IMR-90 (cell line): ENCODE data around the gene SPON1. TPM values are rescaled to one million over a fixed set of nuclear protein-coding genes. Genes with fewer than 3 reads are reported as not detected.

Experiments used
- ATAC-seq: fragments of 200-7000 bp; cut with Tn5 transposase; 2 replicates; pipeline ENCODE4 v1.9.1; 2020; ENCODE audit warnings: low read depth, mild to moderate bottlenecking, moderate library complexity
- BruUV-seq: library from RNA; stranded (reverse); fragments of 400-500 nt; replicated peaks from 2 replicates; lab custom pipeline; 2021; lab: Mats Ljungman, UMichigan
- CTCF ChIA-PET: fragments of 300-600 bp; formaldehyde crosslinking; extraction: SDS; loops from one replicate; lab custom pipeline; 2021; ENCODE audit warnings: antibody characterized with exemption; lab: Yijun Ruan, JAX
- POLR2A ChIA-PET: fragments of 300-600 bp; sonication (Branson Sonifier 250); formaldehyde crosslinking; loops from one replicate; lab custom pipeline; 2022; ENCODE audit warnings: antibody characterized with exemption; ENCODE audit not compliant: unreplicated experiment; lab: Charles Lee
- DNase-seq: peaks from one replicate; pipeline ENCODE4 v3.0.0; 2013
- H2AFZ ChIP-seq: replicated peaks from 2 replicates; pipeline ENCODE3; 2013; ENCODE audit warnings: low read length, mild to moderate bottlenecking; ENCODE audit not compliant: poor library complexity
- H2AK5ac ChIP-seq: 2 replicates; pipeline ENCODE4 v1.6.1; 2013; ENCODE audit warnings: low read depth, low read length, inconsistent platforms
- H2AK9ac ChIP-seq: replicated peaks from 2 replicates; pipeline ENCODE3; 2013; ENCODE audit warnings: mild to moderate bottlenecking, low read depth, low read length, moderate library complexity; ENCODE audit not compliant: poor library complexity
- H2BK120ac ChIP-seq: 2 replicates; pipeline ENCODE4 v1.6.1; 2013; ENCODE audit warnings: low read depth, low read length, inconsistent platforms
- H2BK15ac ChIP-seq: 3 replicates; pipeline ENCODE4 v1.6.1; 2013; ENCODE audit warnings: low read depth, low read length, inconsistent platforms
- H2BK20ac ChIP-seq: 2 replicates; pipeline ENCODE4 v1.6.1; 2013; ENCODE audit warnings: low read depth, mild to moderate bottlenecking, inconsistent platforms, low read length, moderate library complexity
- H2BK5ac ChIP-seq: 2 replicates; pipeline ENCODE4 v1.6.1; 2013; ENCODE audit warnings: mild to moderate bottlenecking, low read depth, low read length, inconsistent platforms; ENCODE audit not compliant: poor library complexity, severe bottlenecking
- H3K14ac ChIP-seq: replicated peaks from 2 replicates; pipeline ENCODE4 v1.6.1; 2013; ENCODE audit warnings: low read depth, low read length, inconsistent platforms
- H3K18ac ChIP-seq: 2 replicates; pipeline ENCODE4 v1.6.1; 2013; ENCODE audit warnings: low read depth, low read length, control low read depth
- H3K23ac ChIP-seq: 2 replicates; pipeline ENCODE4 v1.6.1; 2013; ENCODE audit warnings: low read depth, low read length, inconsistent platforms
- H3K27ac ChIP-seq: 2 replicates; pipeline ENCODE4 v1.5.1; 2013; ENCODE audit warnings: mild to moderate bottlenecking, control low read depth, low read length; ENCODE audit not compliant: insufficient read depth
- H3K27me3 ChIP-seq: 2 replicates; pipeline ENCODE4 v1.6.1; 2013; ENCODE audit warnings: low read length; ENCODE audit not compliant: control insufficient read depth, insufficient read depth
- H3K36me3 ChIP-seq: 2 replicates; pipeline ENCODE4 v1.6.1; 2013; ENCODE audit warnings: low read length, mixed read lengths; ENCODE audit not compliant: control insufficient read depth, insufficient read depth
- H3K4ac ChIP-seq: 2 replicates; pipeline ENCODE4 v1.6.1; 2013; ENCODE audit warnings: low read depth, low read length, inconsistent platforms
- H3K4me1 ChIP-seq: 2 replicates; pipeline ENCODE4 v1.6.1; 2013; ENCODE audit warnings: low read length, mixed read lengths; ENCODE audit not compliant: control insufficient read depth, insufficient read depth
- H3K4me2 ChIP-seq: 2 replicates; pipeline ENCODE4 v1.6.1; 2013; ENCODE audit warnings: low read depth, mild to moderate bottlenecking, control low read depth, low read length, moderate library complexity
- H3K4me3 ChIP-seq: 2 replicates; pipeline ENCODE4 v1.5.1; 2013; ENCODE audit warnings: low read depth, mild to moderate bottlenecking, control low read depth, low read length, moderate library complexity; ENCODE audit not compliant: insufficient read depth
- H3K56ac ChIP-seq: 2 replicates; pipeline ENCODE4 v1.6.1; 2013; ENCODE audit warnings: low read length, inconsistent platforms; ENCODE audit not compliant: insufficient read depth; ENCODE audit errors: extremely low read depth
- H3K79me1 ChIP-seq, 2 experiments: 2 replicates each; pipeline ENCODE4 v1.6.1; 2013; ENCODE audit warnings: low read length in 2 of 2, inconsistent platforms in 1 of 2, low read depth in 1 of 2
- H3K9ac ChIP-seq: 2 replicates; pipeline ENCODE4 v1.6.1; 2013; ENCODE audit warnings: low read depth, low read length, control low read depth
- H3K9me1 ChIP-seq: 2 replicates; pipeline ENCODE4 v1.6.1; 2013; ENCODE audit warnings: low read length, inconsistent platforms; ENCODE audit not compliant: insufficient read depth
- H3K9me3 ChIP-seq: 2 replicates; pipeline ENCODE4 v1.6.1; 2013; ENCODE audit warnings: low read length; ENCODE audit not compliant: control insufficient read depth, insufficient read depth
- H4K20me1 ChIP-seq: 2 replicates; pipeline ENCODE4 v1.6.1; 2013; ENCODE audit warnings: low read length, inconsistent platforms; ENCODE audit not compliant: insufficient read depth
- H4K5ac ChIP-seq: 2 replicates; pipeline ENCODE4 v1.6.1; 2013; ENCODE audit warnings: mild to moderate bottlenecking, low read depth, low read length, control low read depth
- H4K8ac ChIP-seq, 2 experiments: 2 replicates each; pipeline ENCODE4 v1.6.1; 2013; ENCODE audit warnings: low read depth in 2 of 2, low read length in 2 of 2, control low read depth in 1 of 2, inconsistent platforms in 1 of 2
- H4K91ac ChIP-seq: 2 replicates; pipeline ENCODE4 v1.6.1; 2013; ENCODE audit warnings: low read depth, low read length, inconsistent platforms; ENCODE audit not compliant: insufficient read depth
- BHLHE40 ChIP-seq: fragments of 150-350 bp; IDR thresholded peaks from 2 replicates; pipeline ENCODE4 v1.6.1; 2016; ENCODE audit warnings: mild to moderate bottlenecking, low read depth, low read length
- CEBPB ChIP-seq: IDR thresholded peaks from 2 replicates; pipeline ENCODE4 v1.6.1; 2012; ENCODE audit warnings: low read depth, low read length, improper control_type of control experiment
- CHD1 ChIP-seq: IDR thresholded peaks from 2 replicates; pipeline ENCODE4 v1.6.1; 2012; ENCODE audit warnings: low read depth, low read length, improper control_type of control experiment
- CTCF ChIP-seq: conservative IDR thresholded peaks from 2 replicates; pipeline ENCODE4 v1.5.1; 2012; ENCODE audit warnings: mild to moderate bottlenecking, low read depth, low read length, improper control_type of control experiment
- ELK1 ChIP-seq: fragments of 150-350 bp; IDR thresholded peaks from 2 replicates; pipeline ENCODE4 v1.6.1; 2016; ENCODE audit warnings: low read depth, mild to moderate bottlenecking, low read length, moderate library complexity, borderline replicate concordance
- FOS ChIP-seq: fragments of 150-350 bp; IDR thresholded peaks from 2 replicates; pipeline ENCODE4 v1.6.1; 2016; ENCODE audit warnings: low read depth, low read length
- MXI1 ChIP-seq: IDR thresholded peaks from 2 replicates; pipeline ENCODE4 v1.6.1; 2012; ENCODE audit warnings: low read depth, mild to moderate bottlenecking, low read length, moderate library complexity, borderline replicate concordance
- NFE2L2 ChIP-seq: fragments of 150-350 bp; IDR thresholded peaks from 2 replicates; pipeline ENCODE4 v1.6.1; 2016; ENCODE audit warnings: low read depth, mild to moderate bottlenecking, low read length
- POLR2A ChIP-seq: IDR thresholded peaks from 2 replicates; pipeline ENCODE4 v1.6.1; 2012; ENCODE audit warnings: mild to moderate bottlenecking, low read depth, low read length
- RAD21 ChIP-seq: IDR thresholded peaks from 2 replicates; pipeline ENCODE4 v1.6.1; 2012; ENCODE audit warnings: low read length, improper control_type of control experiment
- RCOR1 ChIP-seq: IDR thresholded peaks from 2 replicates; pipeline ENCODE4 v1.6.1; 2012; ENCODE audit warnings: mild to moderate bottlenecking, low read length, improper control_type of control experiment; ENCODE audit not compliant: insufficient replicate concordance
- RFX5 ChIP-seq: IDR thresholded peaks from 2 replicates; pipeline ENCODE4 v1.8.0; 2012; ENCODE audit warnings: low read depth, mild to moderate bottlenecking, low read length, moderate library complexity
- SMC3 ChIP-seq: fragments of 150-350 bp; IDR thresholded peaks from 2 replicates; pipeline ENCODE4 v1.6.1; 2016; ENCODE audit warnings: low read depth, mild to moderate bottlenecking, antibody characterized with exemption, low read length, moderate library complexity
- USF2 ChIP-seq: fragments of 150-350 bp; IDR thresholded peaks from 2 replicates; pipeline ENCODE4 v1.6.1; 2017; ENCODE audit warnings: mild to moderate bottlenecking, antibody characterized with exemption, low read length, low read depth
- WGBS, 2 experiments: methylation state at CpG; one replicate each; pipeline versions ENCODE4 v1.1.5 to v1.1.7; 2013; ENCODE audit warnings: missing lambda C conversion rate in 2 of 2; ENCODE audit not compliant: insufficient read length in 1 of 2; ENCODE audit errors: extremely low coverage in 2 of 2; 5-methylcytosine and 5-hydroxymethylcytosine counted together
- dilution Hi-C: fragments of 300-500 bp; cut with HindIII; formaldehyde crosslinking; loops from one replicate; pipeline ENCODE4 v1.14.3; 2018; ENCODE audit warnings: low sequenced_read_pairs; ENCODE audit not compliant: unreplicated experiment
- in situ Hi-C: fragments of 300-500 bp; cut with MboI; formaldehyde crosslinking; loops from 3 replicates; pipeline ENCODE4 v1.14.3; 2019; ENCODE audit warnings: low sequenced_read_pairs, inconsistent platforms, mixed read lengths
- intact Hi-C: fragments of 100-400 bp; cut with micrococcal nuclease; formaldehyde crosslinking; loops from 2 replicates; pipeline ENCODE4 v1.10.0; 2022
- polyA plus RNA-seq, 3 experiments: library from polyadenylated mRNA; depleted of rRNA; stranded (reverse); fragments of >200 nt; gene quantifications; 2 replicates each; pipeline ENCODE4 v1.2.3, GENCODE V29; 2012; ENCODE audit warnings: low replicate concordance in 1 of 3
- total RNA-seq: library from RNA; depleted of rRNA; stranded (reverse); fragments of >200 nt; gene quantifications from 2 replicates; pipeline ENCODE4 v1.2.3, GENCODE V29; 2012

The SPON1 gene
- total and polyA plus RNA-seq, 2 of the 4 experiments (the other 2 are of a cell fraction) = 0.62 to 0.72 TPM

GRCh38 chr11:13954591-13954990 is 7.9 kb upstream of the SPON1 start:
- WGBS, 2 experiments = no CpG with 5 or more reads among the region's 3 CpGs
- H3K4ac ChIP-seq = no peak overlapping the region
- H3K9me1 ChIP-seq = no peaks in the 10 kb centered on the region
- dilution Hi-C loops = no loop called here
- peaks cover 42% of the 10 kb centered on the region for H3K27me3 ChIP-seq
- no peak for TF ChIP-seq RAD21
- no peak for TF ChIP-seq SMC3
- no peak for TF ChIP-seq CTCF
- TF ChIP-seq CHD1 = no peak
- TF ChIP-seq NFE2L2 = no peak
- no peak for TF ChIP-seq POLR2A
- TF ChIP-seq BHLHE40 = no peak
- TF ChIP-seq USF2 = no peak
- TF ChIP-seq ELK1 = no peak
- no peak for TF ChIP-seq RFX5
- no peak for TF ChIP-seq FOS
- no peak for TF ChIP-seq CEBPB
- TF ChIP-seq RCOR1 = no peak
- no peak for TF ChIP-seq MXI1
- no peak overlapping the region for H3K18ac ChIP-seq
- H4K91ac ChIP-seq = no peak overlapping the region
- H3K4me1 ChIP-seq = no peaks in the 10 kb centered on the region
- no TSS peak for BruUV-seq
- H2AK5ac ChIP-seq = no peak overlapping the region
- no peak overlapping the region for H2BK15ac ChIP-seq
- no peak overlapping the region for H3K4me3 ChIP-seq
- no peak overlapping the region for H3K4me2 ChIP-seq
- H3K36me3 ChIP-seq = no peaks in the 10 kb centered on the region
- intact Hi-C loops = no loop called here
- H3K79me1 ChIP-seq = no peaks in the 10 kb centered on the region
- ATAC-seq (no peak), DNase-seq (no peak)
- H2AFZ ChIP-seq = no peak overlapping the region
- H2AK9ac ChIP-seq = no peak overlapping the region
- POLR2A ChIA-PET = no interaction called here
- H3K9ac ChIP-seq = no peak overlapping the region
- no peak overlapping the region for H3K14ac ChIP-seq
- H2BK120ac ChIP-seq = no peak overlapping the region
- no peak overlapping the region for H4K8ac ChIP-seq
- H3K56ac ChIP-seq = no peak overlapping the region
- no peaks in the 10 kb centered on the region for H4K20me1 ChIP-seq
- no peak overlapping the region for H3K23ac ChIP-seq
- no peak overlapping the region for H2BK20ac ChIP-seq
- H4K5ac ChIP-seq = no peak overlapping the region
- H2BK5ac ChIP-seq = no peak overlapping the region
- H3K27ac ChIP-seq = no peak overlapping the region
- CTCF ChIA-PET = interaction anchor here (2.4 kb wide), 1 partner anchor 194 kb away, joined by 12 read pairs; no protein-coding TSS in a partner anchor
- H3K9me3 ChIP-seq = no peaks in the 10 kb centered on the region
- in situ Hi-C loops = no loop called here
